Sigmoid colon (tissue), 7 donors: Measurements from ENCODE around the gene NPPA. TPM values are rescaled to one million over a fixed set of nuclear protein-coding genes. Genes with fewer than 3 reads are reported as not detected.

Experiments
- DNase-seq: peaks from one replicate; pipeline ENCODE4 v3.0.0-alpha.2; 2019
- H3K27ac ChIP-seq, 4 donors: fragments of 200-600 bp; sonication (generic); one replicate each; pipeline ENCODE4 v1.5.1; 2016 to 2019; ENCODE audit warnings: mild to moderate bottlenecking in 1 of 4
- H3K27me3 ChIP-seq, 3 donors: fragments of 200-600 bp; sonication (generic); one replicate each; pipeline ENCODE4 v1.5.1; 2019; ENCODE audit warnings: mild to moderate bottlenecking in 1 of 3
- H3K36me3 ChIP-seq, 4 donors: fragments of 200-600 bp; sonication (generic); one replicate each; pipeline ENCODE4 v1.5.1; 2016 to 2019
- H3K4me1 ChIP-seq, 4 donors: fragments of 200-600 bp; sonication (generic); one replicate each; pipeline ENCODE4 v1.5.1; 2017 to 2019
- H3K4me3 ChIP-seq, 4 donors: fragments of 200-600 bp; sonication (generic); one replicate each; pipeline ENCODE4 v1.5.1; 2017 to 2019; ENCODE audit warnings: mild to moderate bottlenecking in 2 of 4, moderate library complexity in 1 of 4
- H3K9me3 ChIP-seq, 4 donors: fragments of 200-600 bp in 3 of 4; sonication (generic) in 3 of 4; one replicate each; pipeline versions ENCODE4 v1.5.1 to v1.6.1; 2013 to 2019
- EP300 ChIP-seq, 4 donors: sonication (generic); formaldehyde crosslinking; IDR thresholded peaks; one replicate each; pipeline ENCODE4 v1.6.1; 2017; ENCODE audit warnings: antibody characterized with exemption in 4 of 4
- POLR2A ChIP-seq, 2 donors: fragments of 450-650 bp; IDR thresholded peaks; one replicate each; pipeline ENCODE4 v1.6.1; 2016; ENCODE audit warnings: antibody characterized with exemption in 2 of 2, mild to moderate bottlenecking in 2 of 2, moderate library complexity in 2 of 2
- POLR2AphosphoS5 ChIP-seq, 4 donors: sonication (generic); formaldehyde crosslinking; IDR thresholded peaks; one replicate each; pipeline ENCODE4 v1.6.1; 2017; ENCODE audit warnings: antibody characterized with exemption in 4 of 4
- WGBS, 2 donors: extraction: QIAGEN DNeasy Blood & Tissue Kit; methylation state at CpG; one replicate each; pipeline ENCODE4 v1.1.7; 2013; 5-methylcytosine and 5-hydroxymethylcytosine counted together
- intact Hi-C: fragments of 100-400 bp; cut with DNase I; formaldehyde crosslinking; loops from one replicate; pipeline ENCODE4 v1.15.1; 2023
- polyA plus RNA-seq, 3 donors: library from polyadenylated mRNA; stranded (reverse); fragments of 200-250 nt; gene quantifications; one replicate each; pipeline ENCODE4 v1.2.3, GENCODE V29; 2013
- total RNA-seq, 4 donors: library from RNA; depleted of rRNA; stranded (reverse); fragments of >200 nt; gene quantifications; one replicate each; pipeline ENCODE4 v1.1.0, GENCODE V29; 2016
- TF ChIP-seq, protein P1 (sequence below), 4 experiments: fragments of 450-650 bp in 3 of 4; fragments of 200-600 bp in 1 of 4; IDR thresholded peaks; one replicate each; pipeline ENCODE4 v1.5.1; 2016 to 2019; ENCODE audit warnings: antibody characterized with exemption in 4 of 4, mild to moderate bottlenecking in 3 of 4, moderate library complexity in 2 of 4
- donor health status: healthy with polysubstance abuse.
- donor health status: Bipolar disorder and iron deficiency.
- donor health status: healthy.

The NPPA gene
- total and polyA plus RNA-seq, 7 donors: 0.92 to 8.6 TPM; not detected in 5

DNA sequence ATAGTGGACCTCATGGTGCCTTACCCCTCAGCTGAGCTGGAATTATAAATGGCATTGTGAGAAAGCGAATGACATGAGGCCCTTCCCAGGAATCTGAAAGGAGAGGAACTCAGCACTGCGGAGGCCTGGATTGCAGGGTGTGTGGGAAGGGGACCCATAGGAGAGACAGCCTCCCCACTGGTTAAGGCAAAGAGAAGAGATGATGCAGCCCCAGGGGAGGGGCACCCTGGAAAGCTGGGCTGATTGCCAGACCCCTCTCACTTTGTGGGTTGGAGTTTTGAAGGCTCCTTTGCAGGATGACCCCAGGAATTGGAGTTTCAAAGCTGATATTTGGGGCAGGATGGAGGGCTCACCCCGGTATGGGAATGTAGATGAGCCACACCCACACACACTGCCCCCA is 9.1 kb upstream of the NPPA start:
- H3K27me3 ChIP-seq: peaks cover 17 to 58% (median 31%) of the 10 kb centered on the region in 3 donors
- intact Hi-C loops: no loop called here

DNA sequence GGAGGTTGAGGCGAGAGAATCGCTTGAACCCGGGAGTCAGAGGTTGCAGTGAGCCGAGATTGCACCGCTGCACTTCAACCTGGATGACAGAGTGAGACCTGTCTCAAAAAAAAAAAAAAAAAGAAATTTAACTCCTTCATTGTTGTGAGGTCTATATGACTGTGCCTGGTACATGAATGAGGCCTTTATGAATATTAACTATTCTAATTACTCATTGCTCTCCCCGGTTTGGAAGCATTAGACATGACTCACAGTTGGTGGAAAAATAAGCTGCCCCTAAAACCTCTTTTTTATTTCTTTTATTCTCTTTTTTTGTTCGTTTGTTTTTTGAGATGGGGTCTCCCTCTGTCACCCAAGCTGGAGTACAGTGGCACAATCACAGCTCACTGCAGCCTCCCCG is 7.8 kb upstream of the NPPA start:
- H3K9me3 ChIP-seq: no peaks in the 10 kb centered on the region
- no peak overlapping the region for H3K27ac ChIP-seq
- no peak overlapping the region for H3K4me3 ChIP-seq
- intact Hi-C loops: no loop called here
- no peak for DNase-seq
- H3K36me3 ChIP-seq: no peaks in the 10 kb centered on the region
- TF ChIP-seq EP300 (IDR thresholded peaks at IDR 0.05) (no peak), POLR2A (IDR thresholded peaks at IDR 0.05) (no peak), POLR2AphosphoS5 (IDR thresholded peaks at IDR 0.05) (no peak)
- TF ChIP-seq, protein P1, sequence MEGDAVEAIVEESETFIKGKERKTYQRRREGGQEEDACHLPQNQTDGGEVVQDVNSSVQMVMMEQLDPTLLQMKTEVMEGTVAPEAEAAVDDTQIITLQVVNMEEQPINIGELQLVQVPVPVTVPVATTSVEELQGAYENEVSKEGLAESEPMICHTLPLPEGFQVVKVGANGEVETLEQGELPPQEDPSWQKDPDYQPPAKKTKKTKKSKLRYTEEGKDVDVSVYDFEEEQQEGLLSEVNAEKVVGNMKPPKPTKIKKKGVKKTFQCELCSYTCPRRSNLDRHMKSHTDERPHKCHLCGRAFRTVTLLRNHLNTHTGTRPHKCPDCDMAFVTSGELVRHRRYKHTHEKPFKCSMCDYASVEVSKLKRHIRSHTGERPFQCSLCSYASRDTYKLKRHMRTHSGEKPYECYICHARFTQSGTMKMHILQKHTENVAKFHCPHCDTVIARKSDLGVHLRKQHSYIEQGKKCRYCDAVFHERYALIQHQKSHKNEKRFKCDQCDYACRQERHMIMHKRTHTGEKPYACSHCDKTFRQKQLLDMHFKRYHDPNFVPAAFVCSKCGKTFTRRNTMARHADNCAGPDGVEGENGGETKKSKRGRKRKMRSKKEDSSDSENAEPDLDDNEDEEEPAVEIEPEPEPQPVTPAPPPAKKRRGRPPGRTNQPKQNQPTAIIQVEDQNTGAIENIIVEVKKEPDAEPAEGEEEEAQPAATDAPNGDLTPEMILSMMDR (IDR thresholded peaks at IDR 0.05): no peak
- H3K4me1 ChIP-seq: peaks cover 0 to 6% (median 3%) of the 10 kb centered on the region in 4 donors
- peaks cover 17 to 49% (median 29%) of the 10 kb centered on the region in 3 donors for H3K27me3 ChIP-seq
- 59 to 75% methylated on average over 8 of the region's 8 CpGs for WGBS, 2 donors

More for the DNA sequence above, 9.1 kb upstream of the NPPA start:
- Histone ChIP-seq H3K27ac (no peak overlapping the region), H3K4me1 (peaks cover 0 to 6% (median 3%) of the 10 kb centered on the region in 4 donors), H3K9me3 (no peaks in the 10 kb centered on the region), H3K36me3 (no peaks in the 10 kb centered on the region), H3K4me3 (no peak overlapping the region)
- WGBS, 2 donors: 57 to 58% methylated on average over 3 of the region's 3 CpGs
- DNase-seq: no peak
- TF ChIP-seq POLR2A (IDR thresholded peaks at IDR 0.05) (no peak), EP300 (IDR thresholded peaks at IDR 0.05) (no peak), POLR2AphosphoS5 (IDR thresholded peaks at IDR 0.05) (no peak)
- TF ChIP-seq, protein P1 (IDR thresholded peaks at IDR 0.05): no peak

DNA sequence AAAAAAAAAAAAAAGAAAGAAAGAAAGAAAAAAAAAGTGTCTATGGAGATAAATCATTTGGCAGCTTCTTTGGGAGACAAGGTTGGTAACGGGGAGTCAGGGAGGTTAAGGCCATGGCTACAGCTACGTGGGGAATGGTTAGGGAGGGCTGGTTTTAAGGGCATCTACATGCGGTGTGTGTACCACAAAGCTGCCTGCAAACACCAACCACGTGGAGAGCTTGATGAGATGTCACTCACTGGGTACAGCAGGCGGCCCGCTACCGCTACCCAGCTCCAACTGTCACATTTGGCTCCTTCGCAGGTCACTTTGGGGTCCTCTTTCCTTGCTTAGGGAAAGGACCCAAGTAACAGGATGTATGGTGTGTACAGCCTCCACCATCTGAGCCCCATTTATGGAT is 6.9 kb upstream of the NPPA start:
- Histone ChIP-seq H3K4me1 (peaks cover 0 to 6% (median 3%) of the 10 kb centered on the region in 4 donors), H3K4me3 (no peak overlapping the region), H3K27me3 (peaks cover 14 to 40% (median 21%) of the 10 kb centered on the region in 3 donors), H3K27ac (no peak overlapping the region), H3K9me3 (no peaks in the 10 kb centered on the region), H3K36me3 (no peaks in the 10 kb centered on the region)
- no peak for DNase-seq
- 54% methylated on average over 8 of the region's 8 CpGs for WGBS, 2 donors
- no peak for TF ChIP-seq POLR2AphosphoS5 (IDR thresholded peaks at IDR 0.05)
- TF ChIP-seq POLR2A (IDR thresholded peaks at IDR 0.05): no peak
- TF ChIP-seq, protein P1 (IDR thresholded peaks at IDR 0.05): no peak
- no peak for TF ChIP-seq EP300 (IDR thresholded peaks at IDR 0.05)
- intact Hi-C loops: no loop called here

DNA sequence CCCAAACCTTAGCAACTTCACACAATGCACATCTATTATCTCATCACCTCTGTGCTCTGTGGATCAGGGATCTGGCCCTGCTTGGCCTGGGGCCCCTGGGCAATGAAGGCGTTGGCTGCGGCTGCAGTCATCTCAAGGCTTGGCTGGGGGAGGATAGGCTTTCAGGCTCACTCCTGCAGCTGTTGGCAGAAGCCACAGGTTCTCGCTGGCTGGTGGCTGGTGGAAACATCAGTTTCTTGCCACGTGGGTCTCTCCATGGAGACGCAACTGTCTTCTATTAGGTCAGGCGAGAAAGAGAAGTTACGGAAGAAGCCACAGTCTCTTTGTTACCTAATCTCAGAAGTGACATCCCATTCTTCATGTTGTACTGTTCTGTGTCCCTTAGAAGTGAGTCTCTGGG is 3.6 kb upstream of the NPPA start:
- no peak for DNase-seq
- Histone ChIP-seq H3K27ac (no peak overlapping the region), H3K9me3 (no peaks in the 10 kb centered on the region), H3K27me3 (peaks cover 0 to 8% (median 0%) of the 10 kb centered on the region in 3 donors), H3K4me3 (no peak overlapping the region), H3K36me3 (peaks cover 0 to 8% (median 0%) of the 10 kb centered on the region in 4 donors), H3K4me1 (no peaks in the 10 kb centered on the region)
- TF ChIP-seq, protein P1 (IDR thresholded peaks at IDR 0.05): no peak
- TF ChIP-seq EP300 (IDR thresholded peaks at IDR 0.05) (no peak), POLR2A (IDR thresholded peaks at IDR 0.05) (no peak), POLR2AphosphoS5 (IDR thresholded peaks at IDR 0.05) (no peak)
- 74 to 76% methylated on average over 7 of the region's 7 CpGs for WGBS, 2 donors
- intact Hi-C loops: no loop called here

DNA sequence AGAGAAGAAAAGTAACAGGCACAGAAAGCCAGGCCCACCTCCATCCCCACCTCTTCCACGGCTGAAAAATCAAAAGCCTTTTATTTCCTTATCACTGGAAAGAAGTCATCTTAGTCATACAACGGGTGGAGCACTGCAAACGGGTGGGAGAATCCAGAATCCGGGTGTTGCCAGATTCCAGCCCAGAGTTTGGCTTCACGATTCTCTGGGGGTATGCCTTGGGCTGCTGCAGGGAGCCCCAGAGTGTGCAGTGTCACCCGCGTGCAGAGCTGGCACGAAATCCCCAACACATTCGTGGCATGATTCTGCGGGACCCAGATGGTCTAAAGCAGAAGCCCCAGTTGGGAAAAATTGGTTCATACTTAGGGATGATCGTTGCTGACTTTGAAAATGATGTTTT is 2.6 kb upstream of the NPPA start:
- 57 to 69% methylated on average over 11 of the region's 11 CpGs for whole genome bisulfite sequencing, 2 donors
- H3K9me3 ChIP-seq: no peaks in the 10 kb centered on the region
- DNase-seq: no peak
- TF ChIP-seq EP300 (IDR thresholded peaks at IDR 0.05) (no peak), POLR2AphosphoS5 (IDR thresholded peaks at IDR 0.05) (no peak), POLR2A (IDR thresholded peaks at IDR 0.05) (no peak)
- TF ChIP-seq, protein P1 (IDR thresholded peaks at IDR 0.05): no peak
- peaks cover 0 to 8% (median 0%) of the 10 kb centered on the region in 3 donors for H3K27me3 ChIP-seq
- intact Hi-C loops: no loop called here
- no peaks in the 10 kb centered on the region for H3K4me1 ChIP-seq
- peaks cover 0 to 10% (median 1%) of the 10 kb centered on the region in 4 donors for H3K36me3 ChIP-seq
- H3K4me3 ChIP-seq: no peak overlapping the region
- H3K27ac ChIP-seq: no peak overlapping the region
